NOMO-1 treated with dmso at 0.1 percent for 144 hours (cell line): ENCODE results near the gene PADI3.

Experiments used
- DNase-seq: peaks from one replicate; lab custom pipeline; 2025; ENCODE audit not compliant: unreplicated experiment; lab: John Stamatoyannopoulos, UW

PADI3 gene

DNA sequence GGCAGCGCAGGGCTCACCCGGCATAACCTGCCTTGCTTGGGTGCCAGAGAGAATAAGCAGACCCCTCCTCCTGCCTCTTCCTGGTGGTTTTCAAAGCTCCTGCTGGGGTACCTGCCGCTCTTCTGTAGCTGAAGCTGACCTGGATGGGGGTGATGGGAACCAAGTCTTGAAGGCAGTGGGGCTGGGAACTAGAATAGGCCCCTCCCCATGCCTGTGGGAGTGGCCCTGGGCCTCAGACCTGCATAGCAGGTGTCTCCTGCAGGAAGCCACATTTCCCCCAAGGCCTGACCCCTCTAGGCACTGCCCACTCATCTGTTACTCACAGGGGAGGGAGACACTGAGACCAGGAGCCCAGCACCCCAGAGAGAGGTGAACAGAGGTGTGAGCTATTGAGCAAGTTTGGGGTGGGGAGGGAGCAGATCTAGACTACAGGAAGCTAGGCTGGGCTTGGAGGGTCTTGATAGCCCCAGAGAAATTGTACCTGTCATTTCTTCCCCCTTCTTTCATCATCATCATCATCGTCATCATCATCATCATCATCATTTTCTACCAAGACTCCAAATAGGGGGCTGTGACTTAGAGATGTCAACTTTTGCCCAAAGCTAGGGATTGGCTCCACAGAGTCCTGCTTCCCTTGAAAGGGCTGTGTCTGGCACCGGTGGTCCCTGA lies 33.9 kb upstream of the PADI3 start:
- no peak for DNase-seq

DNA sequence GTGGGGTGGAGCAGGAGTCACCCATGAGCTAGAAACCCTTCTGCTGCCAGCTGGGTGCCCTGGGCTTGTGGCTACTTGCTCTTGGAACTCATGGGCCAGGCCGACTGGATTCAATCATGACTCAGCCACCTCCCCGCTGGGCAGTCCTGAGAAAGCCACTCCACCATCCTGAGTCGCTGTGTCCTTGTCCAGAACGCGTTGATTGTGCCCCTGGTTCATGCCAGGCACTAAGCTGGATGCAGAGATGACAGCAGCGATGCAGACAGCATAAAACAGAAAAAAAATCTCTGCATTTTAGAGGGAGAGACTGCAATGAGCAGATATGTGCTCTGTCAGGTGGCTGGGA lies 33.4 kb upstream of the PADI3 start:
- DNase-seq = no peak

DNA sequence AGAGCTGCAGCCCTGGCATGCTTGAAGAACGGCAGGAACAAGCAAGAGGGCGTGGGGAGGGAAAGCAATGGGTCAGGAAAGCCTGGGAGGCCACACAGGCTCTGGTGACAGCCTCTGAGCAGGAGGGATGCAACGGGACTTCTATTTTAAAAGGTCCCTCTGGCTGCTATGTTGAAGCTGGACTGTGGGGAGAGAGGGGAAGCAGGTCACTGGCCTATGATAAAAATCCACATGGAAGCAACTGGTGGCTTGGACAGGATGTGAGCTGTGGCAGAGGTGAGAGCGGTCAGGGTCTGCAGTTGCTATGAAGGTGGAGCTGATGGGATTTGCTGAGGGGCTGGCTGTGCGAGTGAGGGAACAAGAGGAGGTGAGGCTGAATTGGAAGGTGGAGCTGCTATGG lies 32.8 kb upstream of the PADI3 start:
- no peak for DNase-seq

DNA sequence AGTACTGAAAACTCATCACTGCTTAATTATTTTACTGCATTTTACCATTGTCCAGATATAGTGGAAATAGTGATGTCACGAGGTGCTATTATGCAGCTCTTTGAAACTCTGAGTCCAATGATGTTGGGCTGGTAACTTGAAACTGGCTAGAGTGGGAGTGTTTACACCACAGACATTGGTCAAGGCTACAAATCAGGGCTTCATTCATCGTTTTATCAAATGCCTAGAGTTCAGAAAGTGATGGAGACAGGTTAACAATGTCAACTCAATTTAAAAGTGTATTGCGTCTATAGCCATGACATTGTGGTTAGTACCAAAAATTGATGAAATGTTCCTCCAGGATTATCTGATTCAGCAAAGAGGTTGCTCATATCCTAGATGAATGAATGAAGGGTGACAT lies 31.3 kb upstream of the PADI3 start:
- no peak for DNase-seq

DNA sequence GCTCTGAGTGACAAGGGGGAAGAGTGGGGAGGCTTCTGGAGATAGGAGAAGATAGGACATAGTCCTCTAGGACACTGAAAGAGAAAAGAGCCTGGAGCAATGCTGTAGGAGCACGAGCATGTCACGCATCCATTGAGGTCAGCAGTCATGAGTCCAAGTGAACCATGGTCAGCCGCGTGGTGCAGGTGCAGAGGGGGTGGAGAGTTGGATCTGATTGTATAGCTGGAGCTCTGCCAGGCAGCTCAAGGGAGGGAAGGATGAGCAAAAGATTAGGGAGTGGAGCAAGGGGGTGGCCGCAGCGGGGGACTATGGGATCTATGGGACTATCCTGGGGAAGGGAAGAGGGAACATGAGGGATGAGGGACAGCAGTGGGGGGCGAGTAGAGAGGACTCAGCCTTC lies 30.0 kb upstream of the PADI3 start:
- DNase-seq = no peak

DNA sequence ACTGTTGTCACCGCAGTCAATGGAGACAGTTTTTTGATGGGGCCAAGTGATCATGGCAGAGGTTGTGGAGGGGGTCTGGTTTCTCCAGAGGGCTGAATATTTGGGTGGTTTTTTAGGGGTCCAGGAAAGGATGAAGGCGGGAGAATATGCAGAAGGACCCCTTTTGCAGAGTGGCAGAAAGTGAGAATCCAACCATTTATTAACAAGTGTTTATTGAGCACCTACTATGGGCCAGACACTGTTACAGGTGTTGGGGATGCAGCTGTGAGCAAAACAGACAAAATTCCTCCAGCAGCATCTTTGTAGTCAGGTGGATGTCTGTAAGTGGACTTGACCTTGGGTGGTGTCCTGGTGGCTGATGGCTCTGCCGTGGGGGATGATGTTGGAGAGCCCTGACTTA lies 28.6 kb upstream of the PADI3 start:
- no peak for DNase-seq

DNA sequence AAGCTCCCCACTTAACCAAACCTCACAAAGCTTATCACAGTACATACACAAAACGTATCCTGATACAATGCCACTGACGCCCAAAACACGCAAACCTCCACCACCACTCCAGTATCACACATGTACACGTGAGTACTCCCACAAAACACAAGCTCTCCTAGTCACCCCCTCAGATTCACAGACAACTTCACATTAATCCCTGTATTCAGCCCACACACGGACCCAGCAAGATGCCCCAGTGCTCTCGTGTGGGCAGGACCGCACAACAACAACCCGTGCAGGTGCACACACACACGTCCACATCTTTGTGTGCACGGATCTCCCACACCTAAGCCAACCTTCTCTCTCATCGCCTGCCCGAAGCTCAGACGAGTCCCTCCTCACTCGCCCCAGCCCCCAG lies 26.3 kb upstream of the PADI3 start:
- no peak for DNase-seq

DNA sequence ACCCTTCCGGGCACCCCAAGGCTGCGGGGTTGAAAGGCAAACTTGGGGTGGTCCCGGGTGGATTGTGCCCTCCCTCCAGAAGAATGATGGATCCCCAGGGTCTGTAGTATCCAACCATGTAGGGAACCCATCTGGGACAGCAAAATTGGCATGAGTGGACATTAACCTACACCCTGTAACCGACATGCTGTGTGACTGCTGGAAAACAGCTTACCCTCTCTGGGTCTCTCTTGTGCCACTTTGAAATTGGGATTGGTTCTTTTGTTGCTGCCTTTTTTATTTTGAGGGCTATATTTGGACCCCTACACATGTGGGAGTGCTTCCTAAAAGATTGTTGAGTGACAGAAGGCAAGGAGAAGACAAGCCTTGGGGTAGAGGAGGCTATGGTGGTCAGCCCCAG lies 24.5 kb upstream of the PADI3 start:
- no peak for DNase-seq

DNA sequence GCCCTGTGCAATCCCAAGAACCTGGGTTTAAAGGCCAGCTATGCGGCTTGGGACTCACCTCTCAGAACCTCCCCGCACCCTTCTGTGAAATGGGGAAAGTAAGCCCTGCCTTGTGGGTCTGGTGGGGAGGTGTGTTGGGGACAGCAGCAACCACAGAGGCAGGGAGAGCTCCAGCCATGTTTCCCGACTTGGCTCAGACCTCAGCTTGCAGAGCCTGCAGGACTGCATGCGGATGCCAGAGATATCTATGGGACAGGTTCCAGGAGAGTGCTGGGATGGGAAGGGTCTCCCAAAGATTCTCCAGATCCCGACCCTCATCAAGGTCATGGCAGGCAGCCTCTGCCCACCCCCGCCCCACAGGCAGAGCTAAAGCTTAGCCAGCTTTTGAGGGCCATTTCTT lies 23.8 kb upstream of the PADI3 start:
- no peak for DNase-seq

DNA sequence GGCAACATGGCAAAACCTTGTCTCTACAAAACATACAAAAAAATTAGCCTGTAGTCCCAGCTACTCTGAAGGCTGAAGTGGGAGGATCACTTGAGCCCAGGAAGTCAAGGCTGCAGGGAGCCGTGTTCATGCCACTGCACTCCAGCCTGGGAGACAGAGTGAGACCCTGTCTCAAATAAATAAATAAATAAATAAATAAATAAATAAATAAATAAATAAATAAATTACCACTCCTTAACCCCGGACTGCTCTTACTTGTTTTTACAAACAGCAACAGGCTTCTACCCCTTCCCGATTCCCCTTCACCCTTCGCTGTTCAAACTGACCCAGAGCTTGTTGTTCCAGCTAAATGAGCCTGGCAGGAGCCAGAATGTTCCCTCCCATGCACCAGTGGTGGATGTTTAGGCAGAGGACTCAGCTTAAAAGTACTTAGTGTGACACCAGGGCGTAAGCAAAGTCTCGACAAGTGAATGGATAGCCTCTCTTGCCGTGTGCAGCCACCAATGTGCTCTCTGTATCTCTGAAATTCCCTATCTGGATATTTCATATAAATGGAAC lies 21.5 kb upstream of the PADI3 start:
- no peak for DNase-seq

DNA sequence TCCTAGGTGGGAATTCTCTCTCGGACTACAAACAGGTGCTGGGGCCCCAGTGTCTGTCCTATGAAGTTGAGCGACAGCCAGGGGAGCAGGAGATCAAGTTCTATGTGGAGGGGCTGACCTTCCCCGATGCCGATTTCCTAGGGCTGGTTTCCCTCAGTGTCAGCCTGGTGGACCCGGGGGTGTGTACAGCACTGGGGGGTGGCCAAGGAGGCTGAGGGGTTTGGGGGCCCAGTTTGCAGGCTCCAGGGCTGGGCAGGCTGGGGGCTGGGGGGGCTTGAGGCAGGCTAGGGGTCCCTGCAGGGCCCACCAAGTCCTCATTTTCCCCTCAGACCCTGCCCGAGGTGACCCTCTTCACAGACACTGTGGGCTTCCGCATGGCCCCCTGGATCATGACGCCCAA lies 20.3 kb upstream of the PADI3 start:
- DNase-seq = no peak

DNA sequence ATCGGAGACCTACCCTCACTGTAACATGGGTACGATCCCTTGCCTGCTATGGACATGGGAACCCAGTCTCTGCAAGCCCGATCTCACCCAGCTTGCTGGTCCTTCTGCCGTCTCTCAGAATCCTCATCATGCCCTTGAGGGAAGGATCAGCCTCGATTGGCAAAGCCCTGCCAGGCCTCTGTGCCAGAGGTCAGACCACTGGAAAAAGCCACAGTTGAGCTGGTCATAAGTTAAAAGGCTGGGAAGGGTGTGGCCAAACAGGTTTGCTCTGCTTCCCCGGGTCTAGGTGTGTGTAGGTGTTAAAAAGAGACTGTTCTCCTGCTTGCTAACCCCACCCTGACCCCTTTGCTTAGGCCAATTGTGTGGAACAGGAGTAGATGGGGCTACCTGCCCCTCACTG lies 19.5 kb upstream of the PADI3 start:
- no peak for DNase-seq

DNA sequence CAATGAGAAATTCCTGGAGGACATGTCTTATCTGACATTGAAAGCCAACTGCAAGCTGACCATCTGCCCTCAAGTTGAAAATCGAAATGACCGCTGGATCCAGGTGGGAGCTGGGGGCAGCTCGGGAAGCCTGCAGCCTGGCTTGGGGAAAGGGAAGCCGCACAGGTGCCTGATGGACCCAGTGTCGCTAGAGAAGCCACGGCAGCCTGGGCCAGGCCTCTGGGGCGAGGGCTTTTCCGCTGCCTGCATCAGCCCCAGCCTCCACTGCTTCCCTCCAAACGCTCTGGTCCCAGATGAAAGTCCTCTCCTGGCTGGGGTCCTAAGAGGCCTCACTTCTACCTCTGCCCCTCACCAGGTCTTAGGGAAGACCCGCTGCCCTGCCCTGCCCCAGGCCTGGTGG lies 18.8 kb upstream of the PADI3 start:
- no peak for DNase-seq

DNA sequence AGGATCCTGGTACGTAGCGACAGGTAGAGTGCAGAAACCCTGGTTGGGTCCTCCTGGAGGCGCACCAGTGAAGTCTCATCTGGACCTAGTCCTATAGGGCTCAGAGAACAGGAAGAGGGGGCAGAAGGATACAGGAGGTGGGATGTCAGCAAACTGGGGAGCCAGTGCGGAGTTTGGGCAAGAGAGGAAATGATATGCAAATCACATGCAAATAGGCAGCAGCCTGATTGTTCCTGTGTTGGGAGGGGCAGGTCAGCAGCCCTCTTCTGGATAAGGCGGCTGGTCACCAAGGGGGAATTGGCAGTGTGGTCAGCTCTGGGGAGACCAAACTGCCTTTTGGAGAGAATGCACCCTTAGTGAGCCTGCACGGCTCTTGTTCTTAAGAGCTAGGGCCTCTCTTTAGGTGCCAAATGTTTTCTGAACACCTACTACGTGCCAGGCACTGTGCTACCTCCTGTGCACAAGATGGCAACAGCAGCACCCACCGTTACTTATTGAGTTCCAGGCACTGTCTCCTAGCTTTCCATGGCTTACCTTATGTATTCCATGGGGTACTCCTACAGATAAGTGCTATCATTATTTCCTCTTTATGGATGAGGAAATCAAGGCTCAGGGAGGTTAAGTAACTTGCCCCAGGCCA lies 18.1 kb upstream of the PADI3 start:
- no peak for DNase-seq

DNA sequence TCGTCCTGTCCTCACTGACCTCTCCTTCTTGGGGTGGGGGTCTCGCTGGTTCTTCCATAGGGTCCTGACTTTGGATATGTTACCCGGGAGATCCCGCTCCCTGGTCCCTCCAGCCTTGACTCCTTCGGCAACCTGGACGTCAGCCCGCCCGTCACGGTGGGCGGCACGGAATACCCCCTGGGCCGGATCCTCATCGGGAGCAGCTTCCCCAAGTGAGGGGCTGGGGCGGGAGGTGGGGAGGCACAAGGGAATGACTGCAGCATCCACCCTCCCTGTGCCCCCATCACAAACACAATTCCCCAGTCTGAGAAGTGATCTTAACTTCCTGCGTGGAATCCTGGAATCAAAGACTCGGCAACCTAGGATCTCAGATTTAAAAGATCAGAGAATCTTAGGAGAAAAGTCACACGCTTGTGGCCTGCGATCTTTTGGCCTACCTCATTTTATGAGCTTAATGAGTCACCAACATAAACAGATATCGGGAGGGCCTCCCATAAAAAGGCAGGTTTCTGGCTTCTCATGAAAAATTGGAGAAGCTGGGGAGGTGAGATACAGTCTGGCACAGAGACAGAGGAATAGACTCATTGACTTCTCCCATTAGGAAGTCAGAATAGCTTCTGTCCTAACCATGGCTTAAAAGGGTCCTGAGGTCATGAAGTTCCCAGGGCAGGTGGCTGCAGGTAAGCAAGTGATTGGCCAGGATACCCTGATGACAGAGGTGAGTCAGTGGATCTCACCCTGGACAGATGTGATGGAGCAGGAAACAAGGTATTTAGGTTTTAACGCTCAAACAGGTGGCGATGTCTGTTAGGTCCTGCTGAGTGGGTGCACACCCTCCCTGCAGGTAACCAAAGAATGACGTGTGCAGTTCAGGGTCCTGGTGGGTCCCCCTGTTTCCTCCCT lies 15.9 kb upstream of the PADI3 start:
- no peak for DNase-seq

DNA sequence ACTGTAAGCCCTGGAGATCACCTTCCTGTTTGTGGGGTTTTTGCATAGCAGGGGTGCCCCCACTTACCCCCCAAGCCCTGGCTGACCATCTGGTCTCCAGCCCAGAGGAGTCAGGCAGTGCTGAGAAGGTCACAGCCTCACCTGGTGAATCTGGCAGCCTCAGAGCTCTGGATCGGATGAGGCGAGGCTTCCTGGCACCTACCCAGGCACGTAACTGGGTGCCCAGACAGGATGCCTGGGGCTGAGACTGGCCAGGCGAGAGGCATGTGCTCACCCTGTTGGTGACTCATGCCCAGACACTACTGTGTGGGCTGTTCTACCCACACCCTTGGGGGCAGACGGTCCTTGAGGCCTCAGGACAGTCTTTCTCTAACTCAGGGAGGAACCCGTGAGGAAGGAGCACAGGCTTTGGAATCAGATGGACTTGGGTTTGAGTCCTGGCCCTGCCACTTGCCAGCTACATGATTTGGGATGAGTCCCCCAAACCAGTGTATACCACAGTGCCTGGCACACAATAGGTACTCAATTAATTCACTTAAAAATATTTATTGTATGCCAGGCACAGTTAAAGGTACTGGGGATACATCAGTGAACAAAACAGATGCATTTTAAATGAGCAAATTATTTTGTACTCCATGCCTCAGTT lies 15.1 kb upstream of the PADI3 start:
- no peak for DNase-seq

DNA sequence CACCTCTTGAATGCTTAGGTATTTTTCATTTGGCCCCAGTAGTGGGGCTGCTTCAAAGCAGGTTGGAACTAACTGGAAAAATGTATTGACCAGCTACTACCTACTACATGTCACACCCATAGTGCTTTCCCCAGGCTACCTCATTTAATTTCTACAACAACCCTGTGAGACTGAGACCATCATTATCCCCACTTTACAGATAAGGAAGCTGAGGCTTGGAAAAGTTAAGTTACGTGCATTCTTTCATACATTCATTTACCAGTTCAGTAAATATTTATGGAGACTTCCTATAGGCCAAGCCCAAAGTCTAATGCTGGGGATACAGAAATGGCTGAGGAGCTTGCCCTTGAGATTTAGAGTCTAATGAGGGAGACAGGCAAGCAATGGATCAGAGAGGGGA lies 14.5 kb upstream of the PADI3 start:
- DNase-seq = no peak

DNA sequence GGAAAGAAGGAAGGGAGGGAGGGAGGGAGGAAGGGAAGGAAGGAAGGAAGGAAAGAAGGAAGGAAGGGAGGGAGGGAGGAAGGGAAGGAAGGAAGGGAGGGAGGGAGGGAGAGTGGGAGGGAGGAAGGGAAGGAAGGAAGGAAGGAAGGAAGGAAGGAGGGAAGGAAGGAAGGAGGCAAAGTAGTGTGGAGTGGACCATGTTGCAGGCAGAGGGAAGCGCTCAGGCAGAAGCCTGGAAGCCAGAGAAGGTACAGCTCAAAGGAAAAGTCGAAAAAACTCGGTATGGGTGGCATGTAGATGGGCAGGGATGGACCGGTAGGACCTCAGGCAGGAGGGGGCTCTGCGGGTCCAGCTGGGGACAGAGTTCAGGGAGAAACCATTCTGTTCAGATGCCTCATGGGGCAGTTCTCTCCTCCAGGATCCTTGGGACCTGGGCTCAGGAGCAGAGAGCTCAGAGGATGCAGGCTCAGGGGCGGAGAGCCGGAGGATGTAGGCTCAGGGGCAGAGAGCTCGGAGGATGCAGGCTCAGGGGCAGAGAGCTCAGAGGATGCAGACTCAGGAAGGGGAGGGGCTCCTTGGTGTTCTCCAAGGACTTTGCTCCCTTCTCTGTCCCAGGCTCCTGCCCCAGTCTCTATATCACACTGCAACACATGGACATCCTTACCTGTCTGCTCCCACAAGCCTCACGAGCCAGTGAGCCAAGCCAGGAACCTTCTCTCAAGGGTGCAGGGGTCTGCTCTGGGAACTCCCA lies 13.6 kb upstream of the PADI3 start:
- no peak for DNase-seq

DNA sequence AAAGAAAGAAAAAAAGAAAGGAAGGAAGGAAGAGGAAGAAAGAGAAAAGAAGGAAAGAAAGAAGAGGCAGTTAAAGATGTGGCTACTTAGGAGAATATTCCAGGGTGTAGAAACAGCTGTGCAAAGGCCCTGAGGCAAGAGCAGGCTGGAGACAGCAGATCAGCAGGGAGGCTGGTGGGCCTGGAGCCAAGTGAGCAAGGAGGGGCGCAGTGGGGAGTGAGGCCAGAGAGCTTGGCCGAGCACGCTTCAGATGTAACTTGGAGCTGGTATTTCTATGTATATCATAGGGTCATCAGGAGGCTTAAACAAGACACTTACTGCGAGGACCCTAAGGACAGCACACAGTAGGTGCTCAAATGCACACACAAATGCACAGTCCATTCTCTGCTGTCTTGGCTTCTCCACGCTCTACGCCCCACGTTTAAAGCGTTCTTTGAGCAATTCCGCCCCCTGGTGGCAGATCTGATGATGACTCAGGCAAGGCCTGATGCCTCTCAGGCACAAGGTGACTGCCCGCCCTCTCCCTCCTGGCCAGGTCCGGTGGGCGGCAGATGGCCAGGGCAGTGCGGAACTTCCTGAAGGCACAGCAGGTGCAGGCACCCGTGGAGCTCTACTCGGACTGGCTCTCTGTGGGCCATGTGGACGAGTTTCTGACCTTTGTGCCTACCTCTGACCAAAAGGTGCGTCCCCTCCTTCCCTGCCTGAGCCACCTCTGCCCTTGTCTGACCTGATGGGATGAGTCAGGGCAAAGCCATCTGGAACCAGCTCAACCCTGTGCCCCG lies 11.9 kb upstream of the PADI3 start:
- peak; percentile 57 for DNase-seq

DNA sequence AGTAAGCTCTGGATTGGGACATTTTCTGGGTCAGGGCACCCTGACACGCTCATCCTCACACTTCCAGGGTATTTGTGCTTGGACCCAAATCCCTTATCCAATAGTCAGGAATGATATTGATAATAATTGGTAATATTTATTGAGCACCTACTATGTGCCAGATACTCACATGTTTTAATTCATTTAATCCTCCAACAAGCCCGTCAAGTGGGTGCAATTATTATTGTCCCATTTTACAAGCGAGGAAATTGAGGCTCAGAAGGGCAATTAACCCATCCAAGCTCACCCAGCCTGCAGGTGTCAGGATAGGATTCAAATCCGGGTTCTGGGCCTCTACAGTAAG lies 11.4 kb upstream of the PADI3 start:
- no peak for DNase-seq
